Heart left ventricle (tissue), 16 donors: ENCODE results near the gene PEX13. TPM values are rescaled to one million over a fixed set of nuclear protein-coding genes. Genes with fewer than 3 reads are reported as not detected.

Source experiments
- ATAC-seq, 4 donors: fragments of 200-7000 bp; cut with Tn5 transposase; one replicate each; pipeline ENCODE4 v1.9.1; 2020 to 2022; ENCODE audit warnings: moderate library complexity in 4 of 4, mild to moderate bottlenecking in 3 of 4, moderate number of reproducible peaks in 1 of 4
- DNase-seq, 5 donors: peaks; one replicate each; pipeline ENCODE4 v3.0.0-alpha.2; 2020
- H3K27ac ChIP-seq, 12 donors: fragments of 200-600 bp; sonication (generic) in 4 of 12; one replicate each; pipeline versions ENCODE4 v1.5.0 to v1.8.0; 2016 to 2022; ENCODE audit warnings: mild to moderate bottlenecking in 2 of 12
- H3K27me3 ChIP-seq, 9 donors: fragments of 200-600 bp; sonication (generic) in 2 of 9; one replicate each; pipeline versions ENCODE4 v1.5.1 to v1.8.0; 2016 to 2022; ENCODE audit warnings: mild to moderate bottlenecking in 3 of 9
- H3K36me3 ChIP-seq, 9 donors: fragments of 200-600 bp; sonication (generic) in 2 of 9; one replicate each; pipeline versions ENCODE4 v1.5.0 to v1.8.0; 2018 to 2022; ENCODE audit warnings: mild to moderate bottlenecking in 2 of 9
- H3K4me1 ChIP-seq, 12 donors: fragments of 200-600 bp; sonication (generic) in 4 of 12; one replicate each; pipeline versions ENCODE4 v1.5.0 to v1.8.0; 2016 to 2022; ENCODE audit warnings: mild to moderate bottlenecking in 3 of 12
- H3K4me3 ChIP-seq, 12 donors: fragments of 200-600 bp; sonication (generic) in 4 of 12; one replicate each; pipeline versions ENCODE4 v1.5.0 to v1.8.0; 2017 to 2022; ENCODE audit warnings: mild to moderate bottlenecking in 9 of 12, moderate library complexity in 4 of 12
- H3K9me3 ChIP-seq, 12 donors: fragments of 200-600 bp; sonication (generic) in 4 of 12; one replicate each; pipeline versions ENCODE4 v1.5.0 to v1.8.0; 2016 to 2022; ENCODE audit warnings: mild to moderate bottlenecking in 1 of 12
- POLR2A ChIP-seq, 2 donors: fragments of 450-650 bp; IDR thresholded peaks; one replicate each; pipeline ENCODE4 v1.6.1; 2017; ENCODE audit warnings: antibody characterized with exemption in 2 of 2, mild to moderate bottlenecking in 2 of 2, moderate library complexity in 2 of 2
- WGBS, 4 donors: extraction: QIAGEN DNeasy Blood & Tissue Kit in 2 of 4; methylation state at CpG; one replicate each; pipeline versions ENCODE4 v1.1.5 to v1.1.7; 2013 to 2018; 5-methylcytosine and 5-hydroxymethylcytosine counted together
- intact Hi-C, 10 donors: fragments of 100-400 bp; cut with DNase I; formaldehyde crosslinking; loops; one replicate each; pipeline versions ENCODE4 v1.11.1 to v1.14.2; 2022
- polyA plus RNA-seq, 2 donors: library from polyadenylated mRNA; stranded (reverse); fragments of 200-250 nt; gene quantifications; one replicate each; pipeline ENCODE4 v1.2.3, GENCODE V29; 2013
- total RNA-seq, 9 donors: library from RNA; depleted of rRNA in 2 of 9; stranded (reverse); fragments of >200 nt in 2 of 9; fragmentation: NEBNext Ultra II Directional in 3 of 9; extraction: Animal tissue kit (Norgen Biotek cat#: 25700) in 3 of 9; gene quantifications; one replicate each; pipeline versions ENCODE4 v1.1.0 to v1.2.4, GENCODE V29; 2016 to 2023
- TF ChIP-seq, protein P1 (sequence below), 12 donors: fragments of 200-600 bp; sonication (generic) in 4 of 12; IDR thresholded peaks; one replicate each; pipeline versions ENCODE4 v1.5.0 to v1.8.0; 2018 to 2022; ENCODE audit warnings: antibody characterized with exemption in 12 of 12, mild to moderate bottlenecking in 5 of 12
- donor health status: ischemic (EF 13 %, LVEDD 7.1; RV severe dilation, severe dysfunction).
- donor health status: healthy with polysubstance abuse.
- donor health status: DM: no; HTN: yes; CAD: no.
- donor health status: DM: no; HTN: no; CAD: no.
- donor health status: ischemic (EF 25% LVEDD 6.9; RV normal size, moderate dysfunction).
- donor health status: ischemic (EF 25% LVEDD 5.7; RV mildly dilated, moderate dysfunction).
- donor health status: healthy.
- donor health status: DM: yes; HTN: yes; CAD: no.
- donor health status: ischemic (EF 35%, LVEDD 5.7; RV mildly dilated, moderate dysfunction).
- donor health status: nonischemic (EF 11% LVEDD 7.7; RV severe dilation, severe dysfunction).
- donor health status: DM: yes; HTN: yes; CAD: no.
- donor health status: PGD.
- donor health status: ischemic (EF 29% LVEDD 5.4; RV normal size, mild dysfunction).
- donor health status: nonischemic (EF 23%, LVEDD 6.1; RV moderate dilation, normal function).

PEX13 gene
- total and polyA plus RNA-seq, 11 donors: 11.7 to 27.6 (median 23.8) TPM

DNA sequence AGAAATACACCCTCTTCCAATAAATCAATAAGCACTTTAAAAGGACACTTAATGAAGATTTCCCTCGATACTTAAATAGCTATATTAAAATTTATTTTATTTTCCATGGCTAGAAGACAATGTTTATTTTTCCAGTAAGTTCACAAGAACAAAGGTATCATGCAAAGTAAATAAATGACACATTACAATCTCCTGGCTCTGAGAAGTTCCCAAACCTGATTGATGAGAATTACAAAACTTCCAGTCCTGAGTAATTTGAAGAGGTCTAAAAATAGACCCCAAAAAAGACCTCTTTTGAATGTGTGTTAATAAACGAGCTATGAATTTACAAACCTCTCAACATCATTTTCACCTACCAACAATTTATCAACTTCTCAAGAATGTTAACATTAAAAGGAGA lies 1.5 kb upstream of the PEX13 start:
- intact Hi-C loops: loop anchor here in 4 of 10 donors (5.0 to 10.0 kb wide), 3 partner anchors 49 to 131 kb away; partner anchors contain the start of genes SANBR (in 4 of the 4) and REL (in 1 of the 4)
- Histone ChIP-seq H3K27ac (no peak overlapping the region), H3K27me3 (no peaks in the 10 kb centered on the region), H3K36me3 (peaks cover 0 to under 1% (median 0%) of the 10 kb centered on the region in 9 donors), H3K4me3 (peak overlapping the region in 8 of 12 donors; percentile 66 to 98 (median 80)), H3K4me1 (peaks cover 0 to 39% (median 29%) of the 10 kb centered on the region in 12 donors), H3K9me3 (no peaks in the 10 kb centered on the region)
- TF ChIP-seq, protein P1, sequence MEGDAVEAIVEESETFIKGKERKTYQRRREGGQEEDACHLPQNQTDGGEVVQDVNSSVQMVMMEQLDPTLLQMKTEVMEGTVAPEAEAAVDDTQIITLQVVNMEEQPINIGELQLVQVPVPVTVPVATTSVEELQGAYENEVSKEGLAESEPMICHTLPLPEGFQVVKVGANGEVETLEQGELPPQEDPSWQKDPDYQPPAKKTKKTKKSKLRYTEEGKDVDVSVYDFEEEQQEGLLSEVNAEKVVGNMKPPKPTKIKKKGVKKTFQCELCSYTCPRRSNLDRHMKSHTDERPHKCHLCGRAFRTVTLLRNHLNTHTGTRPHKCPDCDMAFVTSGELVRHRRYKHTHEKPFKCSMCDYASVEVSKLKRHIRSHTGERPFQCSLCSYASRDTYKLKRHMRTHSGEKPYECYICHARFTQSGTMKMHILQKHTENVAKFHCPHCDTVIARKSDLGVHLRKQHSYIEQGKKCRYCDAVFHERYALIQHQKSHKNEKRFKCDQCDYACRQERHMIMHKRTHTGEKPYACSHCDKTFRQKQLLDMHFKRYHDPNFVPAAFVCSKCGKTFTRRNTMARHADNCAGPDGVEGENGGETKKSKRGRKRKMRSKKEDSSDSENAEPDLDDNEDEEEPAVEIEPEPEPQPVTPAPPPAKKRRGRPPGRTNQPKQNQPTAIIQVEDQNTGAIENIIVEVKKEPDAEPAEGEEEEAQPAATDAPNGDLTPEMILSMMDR (IDR thresholded peaks at IDR 0.05): no peak
- TF ChIP-seq POLR2A (IDR thresholded peaks at IDR 0.05): no peak
- DNase-seq (no peak), ATAC-seq (no peak)
- 44 to 52% (median 46%) methylated on average over 2 of the region's 2 CpGs for WGBS, 4 donors

DNA sequence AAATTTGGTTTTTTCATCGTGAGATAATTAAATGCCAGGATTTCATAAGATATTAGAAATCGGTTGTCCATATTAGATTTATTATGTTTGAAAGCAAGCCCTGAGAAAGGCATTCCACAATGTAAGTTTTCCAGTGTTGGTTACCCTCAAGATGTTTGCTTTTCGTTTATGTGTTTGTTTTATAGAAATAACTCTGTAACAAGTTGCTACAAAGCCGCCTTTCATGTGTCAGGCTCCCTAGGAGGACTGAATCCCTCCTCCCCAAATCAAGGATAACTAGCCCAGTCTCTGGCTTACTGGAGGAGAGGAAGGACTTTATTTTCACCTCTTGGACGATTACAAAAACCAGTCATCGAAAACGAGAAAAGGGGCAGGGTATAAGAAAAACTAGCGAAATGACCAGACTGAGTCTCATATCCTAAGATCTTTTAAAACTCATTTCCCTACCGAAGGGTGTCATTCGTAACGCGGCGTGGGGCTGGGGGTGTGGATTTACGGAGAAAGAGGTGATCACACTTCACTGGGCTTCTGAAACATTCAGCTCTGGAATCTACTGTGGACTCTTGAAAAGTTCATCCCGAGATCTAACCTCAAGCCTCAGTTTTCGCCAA lies 1.0 kb upstream of the PEX13 start:
- Histone ChIP-seq H3K9me3 (no peaks in the 10 kb centered on the region), H3K27me3 (no peaks in the 10 kb centered on the region), H3K4me3 (peak overlapping the region; percentile 66 to 98 (median 78)), H3K36me3 (peaks cover 0 to 6% (median 0%) of the 10 kb centered on the region in 9 donors), H3K4me1 (peaks cover 0 to 41% (median 29%) of the 10 kb centered on the region in 12 donors), H3K27ac (peak overlapping the region; percentile 38 to 96 (median 89))
- TF ChIP-seq, protein P1 (IDR thresholded peaks at IDR 0.05): no peak
- no peak for TF ChIP-seq POLR2A (IDR thresholded peaks at IDR 0.05)
- WGBS, 4 donors: 2 to 3% (median 3%) methylated on average over 16 of the region's 16 CpGs
- intact Hi-C loops: loop anchor here in 4 of 10 donors (5.0 to 10.0 kb wide), 3 partner anchors 48 to 132 kb away; partner anchors contain the start of genes SANBR (in 4 of the 4) and REL (in 1 of the 4)
- DNase-seq (no peak), ATAC-seq (no peak)

DNA sequence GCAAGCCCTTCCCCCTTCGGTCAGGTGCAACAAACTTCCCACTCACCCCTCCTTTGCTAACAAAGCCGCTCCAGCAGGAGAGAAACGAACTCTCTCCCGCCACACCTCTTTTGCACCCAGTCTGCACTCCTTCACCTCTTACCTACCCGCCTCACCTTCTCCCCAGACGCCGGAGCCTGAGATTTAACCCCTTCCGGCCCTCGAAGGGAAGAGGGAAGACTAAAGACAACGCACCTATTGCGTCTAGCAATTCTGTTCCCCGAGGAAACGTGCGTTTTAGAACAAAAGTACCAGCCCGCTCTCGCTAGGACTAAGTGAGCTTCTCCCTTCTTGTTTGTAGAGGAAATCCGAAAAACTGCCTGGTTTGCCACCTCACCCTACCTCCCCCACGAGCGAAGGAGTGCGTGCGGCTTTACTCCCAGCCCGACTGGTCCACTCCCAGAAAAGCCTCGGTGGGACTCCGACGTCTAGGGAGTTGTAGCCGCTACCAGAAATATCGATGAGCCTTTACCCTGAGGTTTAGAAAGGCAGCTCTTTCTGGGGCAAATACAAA lies 441 bp upstream of the PEX13 start:
- Histone ChIP-seq H3K4me3 (peak overlapping the region; percentile 66 to 98 (median 78)), H3K4me1 (peaks cover 0 to 41% (median 29%) of the 10 kb centered on the region in 12 donors), H3K27ac (peak overlapping the region; percentile 38 to 96 (median 89)), H3K9me3 (peaks cover 0 to 2% (median 0%) of the 10 kb centered on the region in 12 donors), H3K27me3 (no peaks in the 10 kb centered on the region), H3K36me3 (peaks cover 0 to 11% (median 0%) of the 10 kb centered on the region in 9 donors)
- DNase-seq (peak; percentile 63 to 74 (median 70)), ATAC-seq (peak; percentile 81 to 92 (median 89))
- intact Hi-C loops: loop anchor here in 4 of 10 donors (5.0 to 10.0 kb wide), 3 partner anchors 48 to 132 kb away; partner anchors contain the start of genes SANBR (in 4 of the 4) and REL (in 1 of the 4)
- no peak for TF ChIP-seq POLR2A (IDR thresholded peaks at IDR 0.05)
- TF ChIP-seq, protein P1 (IDR thresholded peaks at IDR 0.05): no peak
- WGBS, 4 donors: 0 to 1% (median 0%) methylated on average over 27 of the region's 27 CpGs

DNA sequence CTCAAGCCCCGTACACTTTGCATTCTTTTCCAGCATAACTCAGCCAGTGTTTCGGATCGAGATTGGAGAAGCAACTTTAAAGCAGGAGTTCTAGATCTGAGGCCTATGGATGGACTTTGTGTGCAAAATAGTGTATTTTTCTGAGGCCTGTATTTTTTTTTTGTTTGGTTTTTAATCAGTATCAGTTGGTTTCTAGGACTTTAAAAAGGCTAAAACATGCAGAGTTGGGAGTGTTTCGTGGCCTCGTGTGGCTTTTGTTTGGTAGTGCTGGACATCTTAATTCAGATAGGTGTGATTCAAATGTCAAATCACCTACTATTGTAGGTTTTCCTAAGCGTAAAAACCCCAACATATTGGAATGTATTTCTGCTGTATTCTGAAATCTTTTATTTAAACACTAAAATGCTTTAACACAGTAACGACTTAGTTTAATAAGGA lies 817 bp downstream of the PEX13 start:
- intact Hi-C loops: loop anchor here in 4 of 10 donors (5.0 to 10.0 kb wide), 3 partner anchors 46 to 134 kb away; partner anchors contain the start of genes SANBR (in 4 of the 4) and REL (in 1 of the 4)
- ATAC-seq: peak in 1 of 4 donors; percentile 30
- H3K4me1 ChIP-seq: peaks cover 0 to 41% (median 29%) of the 10 kb centered on the region in 12 donors

More for the DNA sequence above, 817 bp downstream of the PEX13 start:
- no peak for TF ChIP-seq POLR2A (IDR thresholded peaks at IDR 0.05)
- TF ChIP-seq, protein P1 (IDR thresholded peaks at IDR 0.05): no peak
- Histone ChIP-seq H3K4me3 (peak overlapping the region; percentile 66 to 98 (median 78)), H3K36me3 (peaks cover 0 to 17% (median 0%) of the 10 kb centered on the region in 9 donors), H3K27ac (peak overlapping the region; percentile 38 to 96 (median 89)), H3K9me3 (peaks cover 0 to 8% (median 0%) of the 10 kb centered on the region in 12 donors), H3K27me3 (no peaks in the 10 kb centered on the region)
- DNase-seq: no peak
- 1 to 2% (median 2%) methylated on average over 7 of the region's 7 CpGs for WGBS, 4 donors
